HL-60 (cell line): ENCODE results near the gene CYB561D2.

Experiments used
- POLR2AphosphoS5 ChIP-seq: IDR thresholded peaks from 2 replicates; pipeline ENCODE4 v1.6.1; 2012; ENCODE audit warnings: low read depth
- TF ChIP-seq, protein P1 (sequence below): IDR thresholded peaks from one replicate; pipeline ENCODE4 v1.5.1; 2011; ENCODE audit warnings: low read length, control low read depth, inconsistent platforms; ENCODE audit not compliant: insufficient read depth

DNA sequence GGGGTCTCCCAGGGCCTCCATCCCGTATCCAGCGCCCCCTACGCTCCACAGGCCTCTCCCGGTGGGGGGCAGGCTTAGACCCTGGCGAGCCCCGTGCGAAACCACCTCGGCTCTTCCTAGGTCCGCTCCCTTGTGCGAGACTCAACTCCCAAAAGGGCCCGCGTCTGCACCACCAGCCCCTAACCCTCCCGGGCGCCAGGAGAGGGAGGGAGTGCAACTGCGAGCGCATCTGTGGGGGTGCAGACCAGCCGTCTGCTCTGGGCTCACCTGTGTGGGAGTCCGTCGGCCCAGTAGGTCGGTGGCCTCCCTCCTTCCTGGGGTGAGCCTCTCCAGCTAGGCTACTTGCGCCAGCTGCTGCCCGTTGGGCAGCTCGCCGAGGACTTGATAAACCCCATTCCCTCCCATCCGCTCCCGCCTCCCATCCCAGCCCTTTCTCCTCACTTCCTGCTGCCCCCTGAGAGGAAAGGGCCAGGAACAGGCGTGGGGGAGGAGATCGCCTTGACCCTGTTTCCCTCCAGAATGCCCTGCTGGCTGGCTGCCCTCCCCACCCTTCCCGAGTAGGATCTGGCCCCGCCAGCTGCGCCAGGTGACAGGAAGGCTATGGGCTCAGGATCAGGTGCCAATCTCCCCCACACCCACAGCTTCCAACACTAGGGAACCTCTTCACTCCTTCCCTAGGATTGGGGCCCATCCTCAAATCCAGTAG is 28.1 kb upstream of the CYB561D2 start, which contains the start of gene HYAL2:
- TF ChIP-seq, protein P1, sequence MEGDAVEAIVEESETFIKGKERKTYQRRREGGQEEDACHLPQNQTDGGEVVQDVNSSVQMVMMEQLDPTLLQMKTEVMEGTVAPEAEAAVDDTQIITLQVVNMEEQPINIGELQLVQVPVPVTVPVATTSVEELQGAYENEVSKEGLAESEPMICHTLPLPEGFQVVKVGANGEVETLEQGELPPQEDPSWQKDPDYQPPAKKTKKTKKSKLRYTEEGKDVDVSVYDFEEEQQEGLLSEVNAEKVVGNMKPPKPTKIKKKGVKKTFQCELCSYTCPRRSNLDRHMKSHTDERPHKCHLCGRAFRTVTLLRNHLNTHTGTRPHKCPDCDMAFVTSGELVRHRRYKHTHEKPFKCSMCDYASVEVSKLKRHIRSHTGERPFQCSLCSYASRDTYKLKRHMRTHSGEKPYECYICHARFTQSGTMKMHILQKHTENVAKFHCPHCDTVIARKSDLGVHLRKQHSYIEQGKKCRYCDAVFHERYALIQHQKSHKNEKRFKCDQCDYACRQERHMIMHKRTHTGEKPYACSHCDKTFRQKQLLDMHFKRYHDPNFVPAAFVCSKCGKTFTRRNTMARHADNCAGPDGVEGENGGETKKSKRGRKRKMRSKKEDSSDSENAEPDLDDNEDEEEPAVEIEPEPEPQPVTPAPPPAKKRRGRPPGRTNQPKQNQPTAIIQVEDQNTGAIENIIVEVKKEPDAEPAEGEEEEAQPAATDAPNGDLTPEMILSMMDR, result no peak
- no peak for TF ChIP-seq POLR2AphosphoS5
